Esophagus mucosa (tissue), 1 donor: Measurements from ENCODE around the gene ZNF583. TPM values are rescaled to one million over a fixed set of nuclear protein-coding genes. Genes with fewer than 3 reads are reported as not detected.

Experiments used
- ATAC-seq: fragments of 200-7000 bp; cut with Tn5 transposase; one replicate; pipeline ENCODE4 v1.9.1; 2020
- total RNA-seq: library from RNA; stranded (reverse); gene quantifications from one replicate; pipeline ENCODE4 v1.2.4, GENCODE V29; 2023
- donor health status: DM: yes; HTN: yes; CAD: no.

The ZNF583 gene
- total RNA-seq, 1 donor from 2014 or later: 0.48 TPM

- ATAC-seq: no peak
Observed at GRCh38 chr19:56476093-56476492, 72.0 kb downstream of the ZNF583 start.

Other genes with a start within 250 kb of the ZNF583 start
- not detected for gene GALP, start 228.3 kb upstream of the ZNF583 start, total RNA-seq
- gene ZSCAN5B, start 206.5 kb upstream of the ZNF583 start, total RNA-seq: not detected
- not detected for gene ZSCAN5C, start 202.1 kb upstream of the ZNF583 start, total RNA-seq
- 1.4 TPM for gene EDDM13, start 131.6 kb upstream of the ZNF583 start, total RNA-seq
- 7.8 TPM for gene ZSCAN5A, start 89.5 kb upstream of the ZNF583 start, total RNA-seq
- 0.92 TPM for gene ZNF582, start 10.8 kb upstream of the ZNF583 start, total RNA-seq
- 0.76 TPM for gene ZNF667, start 73.0 kb downstream of the ZNF583 start, total RNA-seq
- gene ZNF471, start 103.5 kb downstream of the ZNF583 start, total RNA-seq: 2.0 TPM
- 3.6 TPM for gene ZFP28, start 134.6 kb downstream of the ZNF583 start, total RNA-seq
- gene ZNF470, start 163.1 kb downstream of the ZNF583 start, total RNA-seq: 2.4 TPM
- gene ZNF71, start 191.0 kb downstream of the ZNF583 start, total RNA-seq: 1.9 TPM
- gene SMIM17, start 238.8 kb downstream of the ZNF583 start, total RNA-seq: not detected